HG03442 (cell line): Measurements from ENCODE around the gene SNRNP48.

Source experiments
- ATAC-seq: cut with Tn5 transposase; IDR thresholded peaks from one replicate; pipeline ENCODE4 v1.9.1; 2021; ENCODE audit warnings: mild to moderate bottlenecking, moderate library complexity; ENCODE audit not compliant: unreplicated experiment

Gene SNRNP48

GRCh38 chr6:7589949-7590917 lies at the start of gene SNRNP48:
SNRNP48 (plus strand) TSS chr6:7590198; CDS start chr6:7590258, 60 bp downstream.
- peak; percentile 99 for ATAC-seq

DNA sequence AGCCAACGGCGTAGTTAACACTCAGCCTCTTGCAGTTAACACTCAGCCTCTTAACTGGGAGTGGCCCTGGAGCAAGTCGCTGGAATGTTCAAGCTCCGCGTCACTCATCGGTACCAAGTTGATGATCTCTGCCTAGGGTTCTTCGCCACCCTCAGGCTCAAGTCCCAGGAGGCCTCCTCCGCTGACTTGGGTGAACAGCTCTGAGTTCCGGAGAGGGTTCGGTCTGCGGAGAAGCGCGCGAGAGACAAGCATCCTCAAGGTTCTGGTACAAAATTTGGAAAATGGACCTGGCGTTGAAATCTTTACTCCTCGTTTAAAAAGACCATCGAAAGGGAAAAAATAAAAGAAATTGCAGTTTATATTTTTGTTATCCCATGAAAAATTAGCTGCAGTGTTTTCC lies 49.4 kb upstream of the SNRNP48 start:
- ATAC-seq = no peak

DNA sequence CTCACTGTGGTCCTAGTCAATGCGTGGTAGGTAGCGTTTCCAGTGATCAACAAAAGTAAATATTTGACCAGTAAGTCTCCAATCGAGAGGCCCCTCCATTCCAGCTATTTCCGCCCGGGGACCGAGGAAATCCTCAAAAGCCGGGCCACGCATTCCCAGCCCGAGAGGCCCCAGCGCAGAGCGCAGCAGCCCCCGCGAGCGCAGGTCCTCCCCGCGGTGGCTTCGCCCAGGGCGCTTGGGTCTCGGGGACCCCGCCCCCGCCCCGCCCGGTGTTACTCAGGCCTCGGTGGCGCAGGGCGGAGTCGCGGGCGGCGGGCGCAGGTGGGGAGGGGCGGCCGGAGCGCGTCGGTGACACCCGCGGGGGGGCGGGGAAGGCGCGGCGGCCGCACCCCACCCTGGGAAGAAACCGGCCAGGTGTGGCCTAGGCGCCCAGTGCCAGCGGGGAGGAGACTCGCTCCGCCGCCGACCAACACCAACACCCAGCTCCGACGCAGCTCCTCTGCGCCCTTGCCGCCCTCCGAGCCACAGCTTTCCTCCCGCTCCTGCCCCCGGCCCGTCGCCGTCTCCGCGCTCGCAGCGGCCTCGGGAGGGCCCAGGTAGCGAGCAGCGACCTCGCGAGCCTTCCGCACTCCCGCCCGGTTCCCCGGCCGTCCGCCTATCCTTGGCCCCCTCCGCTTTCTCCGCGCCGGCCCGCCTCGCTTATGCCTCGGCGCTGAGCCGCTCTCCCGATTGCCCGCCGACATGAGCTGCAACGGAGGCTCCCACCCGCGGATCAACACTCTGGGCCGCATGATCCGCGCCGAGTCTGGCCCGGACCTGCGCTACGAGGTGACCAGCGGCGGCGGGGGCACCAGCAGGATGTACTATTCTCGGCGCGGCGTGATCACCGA lies 48.6 kb upstream of the SNRNP48 start, which contains the start of gene DSP:
TSS of gene DSP (plus strand) at position 497 of the 890 bp plus-strand sequence. CDS start at position 742, 245 bp downstream.
- no peak for ATAC-seq

- no peak for ATAC-seq
Measured at GRCh38 chr6:7542065-7542873, 47.7 kb upstream of the SNRNP48 start.

- no peak for ATAC-seq
Measured at GRCh38 chr6:7542874-7543624, 46.9 kb upstream of the SNRNP48 start.

GRCh38 chr6:7543789-7544424 lies 46.1 kb upstream of the SNRNP48 start:
- no peak for ATAC-seq

GRCh38 chr6:7544597-7544996 lies 45.4 kb upstream of the SNRNP48 start:
- no peak for ATAC-seq

GRCh38 chr6:7545316-7546019 lies 44.5 kb upstream of the SNRNP48 start:
- no peak for ATAC-seq

DNA sequence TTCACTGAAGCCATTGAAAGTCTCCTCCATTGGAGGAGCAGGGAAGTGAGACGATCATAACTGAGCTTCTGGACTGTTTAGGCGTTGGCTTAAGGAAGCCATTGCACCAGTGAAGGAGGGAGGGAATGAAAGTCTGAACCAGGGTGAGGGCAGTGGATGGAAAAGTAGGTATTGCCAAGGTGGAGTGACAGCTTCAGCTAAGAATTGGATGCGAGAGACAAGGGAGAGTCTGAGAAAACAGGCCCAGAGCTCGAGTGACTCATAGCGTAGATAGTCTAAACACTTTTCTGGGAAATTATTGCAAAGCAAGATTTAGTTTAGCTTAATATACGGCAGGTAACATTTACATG lies 44.0 kb upstream of the SNRNP48 start:
- no peak for ATAC-seq

GRCh38 chr6:7546383-7546782 lies 43.6 kb upstream of the SNRNP48 start:
- no peak for ATAC-seq

DNA sequence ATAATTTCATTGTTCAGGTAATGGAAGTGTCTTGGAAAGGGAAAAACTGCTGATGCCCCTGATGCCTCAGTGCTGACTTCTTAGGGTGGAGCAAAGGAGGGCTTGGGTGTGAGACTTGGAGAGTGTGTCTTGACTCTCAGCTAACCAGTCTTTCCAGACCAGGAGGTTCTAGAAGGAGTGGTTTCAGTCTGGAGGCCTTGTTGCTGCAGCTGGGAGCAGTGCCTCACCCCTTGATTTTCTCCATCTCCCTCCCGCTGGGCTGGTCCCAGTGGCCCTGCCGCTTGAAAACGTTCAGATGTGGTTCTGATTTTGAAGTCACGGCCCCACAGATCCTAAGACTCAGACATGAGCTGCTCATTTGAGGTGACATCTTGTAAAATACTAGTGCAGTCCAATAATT lies 43.1 kb upstream of the SNRNP48 start:
- ATAC-seq = no peak

- no peak for ATAC-seq
Measured at GRCh38 chr6:7547315-7547714, 42.7 kb upstream of the SNRNP48 start.

DNA sequence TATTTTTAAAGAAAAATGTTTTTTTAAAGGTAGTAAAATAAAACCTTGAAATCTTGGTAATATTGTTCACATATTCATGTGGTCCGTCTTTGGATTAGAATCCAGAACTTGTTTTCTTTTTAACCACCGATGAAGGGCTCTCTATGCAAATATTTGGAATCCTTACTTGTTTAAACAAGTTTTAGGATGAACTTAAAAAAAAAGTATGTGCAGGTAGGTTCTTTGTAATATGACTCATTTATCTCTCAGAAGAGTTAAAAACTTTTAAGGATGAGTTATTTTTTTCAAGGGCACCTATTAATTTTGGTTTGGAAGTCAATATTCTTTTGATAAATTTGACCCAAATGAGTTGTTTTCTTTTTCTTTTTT lies 39.6 kb upstream of the SNRNP48 start:
- ATAC-seq = no peak

DNA sequence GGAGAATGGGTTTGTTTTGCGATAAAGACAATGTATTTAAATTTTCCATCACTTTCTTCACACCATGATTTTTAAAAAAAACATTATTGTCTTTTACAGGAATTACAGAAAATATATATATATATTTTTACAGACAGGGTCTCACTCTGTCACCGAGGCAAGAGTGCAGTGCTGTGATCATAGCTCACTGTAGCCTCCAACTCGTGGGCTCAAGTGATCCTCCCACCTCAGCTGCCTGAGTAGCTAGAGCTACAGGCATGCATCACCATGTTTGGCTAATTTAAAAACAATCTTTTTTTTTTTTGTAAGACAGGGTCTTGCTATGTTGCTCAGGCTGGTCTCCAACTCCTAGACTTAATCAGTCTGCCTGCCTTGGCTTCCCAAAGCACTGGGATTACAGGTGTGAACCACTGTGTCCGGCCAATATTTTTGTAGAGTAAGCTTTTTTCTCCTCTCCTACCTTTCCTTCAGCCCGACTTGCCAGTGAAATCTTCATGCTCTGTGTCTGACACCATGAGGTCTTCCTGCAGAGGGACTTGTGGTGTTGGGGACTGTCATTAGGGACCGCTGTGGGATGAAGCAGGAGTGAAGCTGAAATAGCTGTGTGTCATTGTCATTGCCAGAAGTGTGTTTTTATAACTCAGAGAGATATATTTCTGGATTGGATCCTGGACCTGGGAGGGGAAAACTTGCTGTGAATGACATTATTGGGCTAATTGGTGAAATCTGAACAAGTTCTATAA lies 35.3 kb upstream of the SNRNP48 start:
- no peak for ATAC-seq

DNA sequence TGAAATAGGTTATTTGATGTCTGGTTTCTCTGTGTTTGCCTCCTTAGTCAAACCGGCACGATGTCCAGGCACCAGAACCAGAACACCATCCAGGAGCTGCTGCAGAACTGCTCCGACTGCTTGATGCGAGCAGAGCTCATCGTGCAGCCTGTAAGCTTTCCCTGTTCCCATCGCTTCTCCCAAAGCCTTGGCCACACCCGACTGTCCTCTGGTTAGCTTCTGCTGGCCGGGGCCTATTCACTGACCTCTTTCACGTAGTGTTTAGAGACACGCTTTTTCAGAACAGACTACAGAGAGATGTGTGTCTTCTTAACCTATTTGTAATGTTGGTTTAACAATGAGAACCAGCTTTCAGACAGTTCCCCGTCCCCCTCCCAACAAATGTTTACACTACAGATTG lies 34.3 kb upstream of the SNRNP48 start:
- ATAC-seq = no peak

DNA sequence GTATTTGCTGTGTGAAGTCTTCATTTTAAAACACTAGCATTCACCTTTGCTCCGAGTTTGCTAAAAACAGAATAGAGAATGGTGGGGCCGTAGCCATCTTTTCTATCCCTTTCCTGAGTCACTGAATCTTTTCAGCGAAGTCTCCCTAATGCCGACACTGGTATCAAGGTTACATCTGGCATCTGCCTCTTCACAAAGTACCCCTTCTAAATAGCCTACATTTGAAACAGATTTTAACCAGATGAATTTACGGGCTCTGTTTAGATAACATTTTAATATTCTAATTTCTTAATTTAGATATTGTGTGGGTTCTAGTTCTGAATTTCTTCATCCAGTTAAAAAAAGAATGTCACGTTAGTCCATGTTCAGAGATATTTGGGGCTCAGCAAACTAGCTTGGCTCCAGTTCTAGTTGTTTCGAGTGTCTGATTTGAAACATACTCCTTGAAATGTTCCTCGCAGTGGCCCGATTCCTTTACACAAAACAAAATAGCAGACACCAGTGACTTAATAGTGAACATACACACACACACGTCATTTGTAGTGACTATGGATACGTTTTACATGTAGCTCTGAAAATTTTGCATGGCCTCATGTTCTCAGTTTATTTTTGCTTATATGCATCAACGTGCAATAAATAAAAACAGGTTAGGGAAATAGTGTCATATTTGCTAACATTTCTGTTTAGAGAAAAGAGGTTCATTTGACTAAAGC lies 33.4 kb upstream of the SNRNP48 start:
- no peak for ATAC-seq

- no peak for ATAC-seq
Measured at GRCh38 chr6:7557652-7558051, 32.3 kb upstream of the SNRNP48 start.

- ATAC-seq = no peak
Measured at GRCh38 chr6:7558781-7559180, 31.2 kb upstream of the SNRNP48 start.
